Activated effector memory CD4-positive, alpha-beta T cell treated with anti-CD3 and anti-CD28 coated beads, Interleukin-2, amount 50 U/mL, for 16 hours (primary cell): ENCODE results near the gene LRRTM3.

Source experiments
- DNase-seq: peaks from one replicate; pipeline ENCODE4 v3.0.0-alpha.2; 2020

LRRTM3 gene

DNA sequence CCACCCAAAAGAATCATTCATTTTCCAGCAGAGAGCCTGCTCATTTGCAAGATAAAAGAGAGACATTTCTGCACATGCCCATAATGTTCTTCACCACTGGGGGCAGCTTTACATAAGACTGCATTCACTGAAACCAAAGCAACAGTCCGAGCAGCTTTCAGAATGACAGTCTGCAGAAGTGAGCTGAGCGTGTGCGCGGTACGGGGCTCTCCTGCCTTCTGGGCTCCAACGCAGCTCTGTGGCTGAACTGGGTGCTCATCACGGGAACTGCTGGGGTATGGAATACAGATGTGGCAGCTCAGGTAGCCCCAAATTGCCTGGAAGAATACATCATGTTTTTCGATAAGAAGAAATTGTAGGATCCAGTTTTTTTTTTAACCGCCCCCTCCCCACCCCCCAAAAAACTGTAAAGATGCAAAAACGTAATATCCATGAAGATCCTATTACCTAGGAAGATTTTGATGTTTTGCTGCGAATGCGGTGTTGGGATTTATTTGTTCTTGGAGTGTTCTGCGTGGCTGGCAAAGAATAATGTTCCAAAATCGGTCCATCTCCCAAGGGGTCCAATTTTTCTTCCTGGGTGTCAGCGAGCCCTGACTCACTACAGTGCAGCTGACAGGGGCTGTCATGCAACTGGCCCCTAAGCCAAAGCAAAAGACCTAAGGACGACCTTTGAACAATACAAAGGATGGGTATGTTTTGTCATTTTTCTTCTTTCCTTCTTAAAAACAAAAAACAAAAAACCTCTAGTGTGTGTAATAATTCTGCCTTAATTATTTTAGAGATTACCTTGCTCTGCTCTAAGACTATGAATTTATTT is at the start of gene LRRTM3:
TSS of gene LRRTM3 (plus strand) at position 141 of the 820 bp plus-strand sequence.
- DNase-seq: no peak

DNA sequence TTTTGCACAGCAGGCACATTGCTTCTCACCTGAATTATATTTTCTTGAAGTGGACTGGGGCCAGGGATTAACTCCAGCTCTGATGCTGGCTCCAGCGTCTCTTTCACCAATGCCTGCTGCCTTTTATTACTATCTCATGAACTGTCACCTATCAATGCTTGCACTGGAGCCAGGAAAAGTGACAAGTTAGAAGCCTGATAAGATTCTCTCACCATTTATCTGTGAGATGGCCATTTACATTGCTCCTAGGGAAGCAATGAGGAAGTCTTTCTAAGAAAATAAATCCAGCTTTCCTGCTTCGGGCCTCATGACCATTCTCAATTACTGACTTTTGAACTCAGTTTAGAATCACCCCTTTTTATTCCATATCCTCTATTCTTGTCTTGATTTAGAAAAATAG is 48.5 kb upstream of the LRRTM3 start:
- DNase-seq: no peak

DNA sequence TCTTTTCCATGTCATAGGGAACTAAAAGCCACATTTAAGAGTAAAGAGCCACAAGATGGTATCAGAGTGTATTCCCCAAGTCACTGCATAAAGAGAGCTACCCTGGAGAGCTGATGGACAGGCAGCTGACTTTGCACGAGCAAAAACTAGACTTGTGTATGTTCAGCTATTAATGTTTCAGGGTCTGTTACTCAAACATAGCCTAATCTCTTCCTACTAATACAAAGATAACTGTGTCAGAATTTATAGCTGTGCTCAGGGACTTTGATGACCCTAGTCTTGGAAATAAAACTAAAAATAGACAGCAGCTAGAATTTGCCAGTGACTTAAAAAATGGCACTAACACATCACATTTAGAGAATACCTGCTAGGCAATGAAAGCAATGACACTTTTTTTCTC is 45.5 kb upstream of the LRRTM3 start:
- no peak for DNase-seq

DNA sequence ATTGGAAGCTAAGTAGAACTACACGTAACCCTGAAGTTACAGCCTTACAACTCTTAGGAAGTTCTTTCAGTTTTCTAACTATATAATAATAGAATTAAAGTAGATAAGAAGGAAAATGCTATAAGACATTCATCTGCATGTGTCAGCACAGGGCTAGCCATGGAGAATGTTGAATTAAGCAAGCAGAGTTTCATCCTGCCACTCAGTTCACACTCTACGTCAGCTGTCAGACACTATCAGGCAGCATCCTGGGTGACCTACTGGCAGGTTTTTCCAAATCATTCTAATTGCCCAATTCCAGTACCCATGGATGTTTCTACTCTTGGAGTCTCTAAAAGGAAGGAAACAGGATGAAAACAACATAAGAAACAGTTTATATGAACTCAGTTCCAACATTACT is 45.0 kb upstream of the LRRTM3 start:
- no peak for DNase-seq

DNA sequence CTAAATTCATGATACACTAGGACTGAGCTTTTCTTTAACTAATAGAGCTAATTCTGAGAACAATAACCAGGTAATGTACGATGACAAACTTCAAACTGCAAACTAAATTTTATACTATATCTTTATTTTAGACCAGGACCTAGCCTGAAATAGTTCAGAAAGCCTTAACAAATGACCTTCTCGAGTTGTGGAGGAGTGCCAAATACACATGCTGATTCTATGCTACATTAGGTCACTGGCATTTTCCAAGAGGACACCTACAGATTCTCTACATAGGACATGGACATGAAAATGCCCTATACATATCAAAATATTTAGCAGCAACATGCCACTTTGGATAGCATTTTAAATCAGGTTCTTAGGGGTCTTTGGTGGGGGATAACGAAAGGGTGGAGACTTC is 44.0 kb upstream of the LRRTM3 start:
- no peak for DNase-seq

DNA sequence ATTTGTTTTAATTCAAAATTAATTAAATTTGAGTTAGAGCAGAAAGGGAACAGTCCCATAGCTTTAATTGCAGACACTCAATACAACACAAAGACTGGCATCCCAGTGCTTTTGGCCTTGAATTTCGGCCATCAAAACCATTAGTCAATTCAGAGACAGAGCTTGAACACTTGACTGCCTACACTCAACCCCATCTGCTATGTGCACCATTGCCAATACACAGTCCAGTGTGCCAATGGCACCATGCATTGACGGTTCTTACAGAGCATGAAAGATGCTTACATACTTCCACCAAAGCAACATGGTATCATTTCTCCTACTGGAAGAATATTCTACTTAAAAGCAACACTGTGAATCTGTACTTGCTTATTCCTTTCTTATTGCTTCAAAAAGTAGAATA is 43.6 kb upstream of the LRRTM3 start:
- no peak for DNase-seq

DNA sequence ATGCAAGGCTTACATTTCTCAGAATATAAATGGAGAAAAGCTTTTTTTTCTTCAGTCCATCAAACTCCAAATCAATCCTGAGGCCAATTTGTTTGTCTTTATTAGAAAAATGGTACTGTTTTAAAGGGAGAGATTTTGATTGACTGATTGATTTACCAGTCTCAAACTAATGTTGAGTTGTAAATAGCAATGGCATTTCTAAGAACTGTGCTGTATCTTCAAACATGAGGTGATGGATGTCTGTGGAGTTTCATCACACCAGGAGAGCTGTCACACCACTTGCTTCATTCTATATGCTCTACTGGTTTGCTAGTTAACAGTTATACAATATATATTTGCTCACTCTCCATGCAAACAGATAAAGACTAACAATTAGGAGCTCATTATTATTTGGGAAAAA is 39.0 kb upstream of the LRRTM3 start:
- no peak for DNase-seq

DNA sequence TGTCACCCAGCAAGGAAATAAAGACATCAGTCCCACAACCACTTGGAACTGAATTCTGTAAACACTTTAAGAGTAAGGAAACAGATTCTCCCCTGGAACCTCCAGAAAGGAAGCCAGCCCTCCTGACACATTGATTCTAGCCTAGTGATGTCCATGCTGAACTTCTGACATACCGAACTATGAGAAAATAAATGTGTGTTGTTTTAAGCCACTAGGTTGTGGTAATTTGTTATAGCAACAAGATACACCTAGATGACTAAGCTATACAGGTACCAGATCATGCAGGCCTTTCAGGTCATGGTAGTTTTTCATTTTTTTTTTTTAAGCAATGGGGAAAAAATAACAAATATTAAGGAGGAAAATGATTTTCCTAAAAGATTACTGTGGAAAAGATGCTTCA is 37.6 kb upstream of the LRRTM3 start:
- no peak for DNase-seq

DNA sequence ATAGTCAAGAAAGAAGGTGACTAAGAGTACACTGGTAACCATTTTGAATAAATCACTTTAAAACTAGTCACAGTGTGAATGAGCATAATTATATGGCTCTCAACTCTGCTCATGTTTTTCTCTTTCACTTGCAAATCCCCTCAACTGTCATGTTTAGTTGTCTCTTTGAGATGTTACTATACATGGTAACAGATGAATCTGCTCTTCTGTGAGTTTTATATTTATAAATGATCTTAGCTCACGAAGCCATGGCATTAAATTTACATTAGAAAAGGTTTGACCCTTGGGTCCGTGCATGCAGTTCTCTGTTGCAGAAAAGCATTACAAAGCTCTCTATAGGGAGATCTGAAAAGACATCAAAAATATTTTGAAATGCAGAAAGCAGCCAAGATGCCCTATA is 33.0 kb upstream of the LRRTM3 start:
- DNase-seq: no peak

DNA sequence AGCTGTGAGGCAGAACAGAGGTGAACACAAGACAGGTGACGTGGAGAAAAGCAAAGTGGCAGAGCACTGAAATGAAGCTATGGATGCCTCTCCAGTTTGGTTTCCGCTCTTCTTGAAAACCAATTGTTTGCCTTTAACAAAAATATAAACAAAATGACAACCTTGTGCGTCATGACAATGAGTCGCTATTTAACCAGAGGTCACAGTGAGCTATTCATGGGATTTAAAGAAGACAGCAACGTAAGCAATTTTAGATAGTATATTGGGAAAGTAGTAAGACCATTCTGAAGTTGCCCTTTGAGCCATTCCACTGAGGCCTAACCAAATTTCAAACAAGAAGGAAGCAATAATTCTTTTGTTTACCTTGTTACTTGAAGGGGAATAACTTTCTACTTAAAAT is 15.2 kb upstream of the LRRTM3 start:
- DNase-seq: no peak

DNA sequence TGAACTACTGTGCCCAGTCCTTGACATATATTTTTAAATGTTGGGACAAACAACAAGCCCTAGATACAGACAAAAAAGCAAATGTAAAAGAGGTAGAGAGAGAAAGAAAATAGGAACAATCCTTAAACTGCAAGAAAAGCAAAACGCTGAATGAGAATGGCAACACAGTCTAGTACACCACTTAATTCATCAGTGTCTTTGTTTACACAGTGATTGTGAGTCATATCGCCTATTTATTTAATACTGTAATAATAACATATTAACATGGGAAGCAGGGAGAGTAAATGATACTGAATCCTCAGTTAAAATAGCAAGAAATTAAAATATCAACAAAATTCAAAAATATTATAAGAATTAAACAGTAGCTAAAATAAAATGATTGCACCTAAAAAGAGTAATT is 9.8 kb upstream of the LRRTM3 start:
- DNase-seq: no peak

DNA sequence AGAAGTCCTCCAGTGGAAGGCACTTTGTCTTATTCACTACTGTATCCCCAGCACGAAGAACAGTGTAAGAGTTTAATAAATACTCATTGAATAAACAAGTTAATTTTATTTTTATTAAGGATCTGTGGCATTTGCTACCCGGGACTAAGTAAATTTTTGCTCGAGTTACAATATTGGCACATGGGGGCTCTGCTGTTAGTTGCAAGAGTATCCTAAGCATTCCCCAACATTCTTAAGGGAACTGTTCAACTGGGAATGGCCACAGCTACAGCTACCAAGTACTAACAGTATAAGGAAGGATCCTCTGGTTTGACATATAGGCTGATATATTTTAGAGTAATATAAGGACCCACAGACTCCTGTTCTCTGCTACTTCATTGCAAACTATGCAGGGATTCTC is 8.7 kb upstream of the LRRTM3 start:
- no peak for DNase-seq

DNA sequence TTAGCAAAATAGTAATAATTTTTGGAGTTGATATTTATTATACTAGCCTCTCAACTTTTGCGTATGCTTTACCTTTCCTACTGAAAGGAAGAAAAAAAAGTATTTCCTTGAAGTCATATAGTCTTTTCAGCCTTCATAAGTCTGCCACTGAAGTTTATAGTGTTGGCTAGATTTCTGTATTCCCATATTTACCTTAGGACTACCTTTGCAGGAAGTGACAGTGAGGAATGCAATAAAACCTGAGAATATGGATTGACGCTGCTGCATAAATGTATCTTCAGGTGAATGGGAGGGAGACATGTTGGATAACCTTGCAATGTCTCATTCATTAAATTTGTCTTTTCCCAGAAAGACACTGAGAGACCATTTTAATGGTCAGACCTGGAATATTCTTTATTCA is 6.6 kb upstream of the LRRTM3 start:
- DNase-seq: no peak

DNA sequence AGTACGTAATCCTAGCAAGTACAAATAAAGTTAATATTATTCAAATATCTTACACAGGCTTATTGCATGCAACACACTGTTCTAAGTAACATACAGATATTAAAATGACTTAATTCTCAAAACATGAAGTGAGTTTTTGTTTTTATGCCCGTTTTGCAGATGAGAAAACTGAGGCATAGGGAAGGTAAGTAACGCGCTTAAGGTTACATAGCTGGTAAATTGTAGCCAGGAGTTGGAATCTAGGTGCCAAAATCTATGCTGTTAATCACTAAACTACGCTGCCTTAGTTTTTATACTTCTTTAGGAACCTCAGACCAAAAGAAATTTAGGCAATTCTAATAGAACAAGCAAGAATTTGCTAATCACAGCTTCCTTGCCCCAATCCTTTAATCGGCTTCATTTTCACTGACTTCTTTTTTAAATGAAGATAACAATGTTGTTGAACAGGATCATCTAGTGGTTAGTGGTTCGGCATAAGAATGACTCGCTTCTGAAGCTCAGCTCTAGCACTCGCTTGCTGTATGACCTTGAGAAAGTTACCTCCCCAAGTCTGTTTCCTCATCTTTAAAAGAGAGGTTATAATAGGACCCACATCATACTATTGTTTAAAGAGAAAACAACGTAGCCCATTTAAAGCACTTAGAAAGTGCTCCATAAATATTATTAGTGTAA is 1.0 kb upstream of the LRRTM3 start:
- DNase-seq: no peak

DNA sequence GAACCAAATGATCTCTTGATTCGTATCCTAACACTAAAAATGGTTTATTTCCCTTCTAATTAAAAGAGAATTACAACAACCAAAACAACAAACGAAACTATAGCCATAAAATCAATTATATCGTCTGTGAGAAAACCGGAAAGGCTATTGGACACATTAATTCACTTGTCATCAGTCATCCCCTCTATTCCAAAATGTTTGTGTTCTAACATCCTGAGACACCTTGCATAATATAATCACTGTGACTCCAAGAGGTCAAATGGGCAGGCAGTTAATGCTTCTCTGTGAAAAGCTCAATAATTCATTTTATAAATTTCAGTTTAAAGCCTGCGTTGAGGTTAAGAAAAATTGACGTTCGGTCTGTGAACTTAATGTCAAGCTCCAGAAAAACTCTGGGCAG is 463 bp upstream of the LRRTM3 start:
- no peak for DNase-seq

DNA sequence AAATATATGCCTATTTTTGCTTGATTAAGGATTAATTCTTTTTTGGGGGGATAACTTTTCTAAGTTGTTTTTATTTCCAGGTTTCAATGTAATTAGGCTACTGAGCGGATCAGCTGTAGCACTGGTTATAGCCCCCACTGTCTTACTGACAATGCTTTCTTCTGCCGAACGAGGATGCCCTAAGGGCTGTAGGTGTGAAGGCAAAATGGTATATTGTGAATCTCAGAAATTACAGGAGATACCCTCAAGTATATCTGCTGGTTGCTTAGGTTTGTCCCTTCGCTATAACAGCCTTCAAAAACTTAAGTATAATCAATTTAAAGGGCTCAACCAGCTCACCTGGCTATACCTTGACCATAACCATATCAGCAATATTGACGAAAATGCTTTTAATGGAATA is 1.0 kb downstream of the LRRTM3 start:
- DNase-seq: no peak

DNA sequence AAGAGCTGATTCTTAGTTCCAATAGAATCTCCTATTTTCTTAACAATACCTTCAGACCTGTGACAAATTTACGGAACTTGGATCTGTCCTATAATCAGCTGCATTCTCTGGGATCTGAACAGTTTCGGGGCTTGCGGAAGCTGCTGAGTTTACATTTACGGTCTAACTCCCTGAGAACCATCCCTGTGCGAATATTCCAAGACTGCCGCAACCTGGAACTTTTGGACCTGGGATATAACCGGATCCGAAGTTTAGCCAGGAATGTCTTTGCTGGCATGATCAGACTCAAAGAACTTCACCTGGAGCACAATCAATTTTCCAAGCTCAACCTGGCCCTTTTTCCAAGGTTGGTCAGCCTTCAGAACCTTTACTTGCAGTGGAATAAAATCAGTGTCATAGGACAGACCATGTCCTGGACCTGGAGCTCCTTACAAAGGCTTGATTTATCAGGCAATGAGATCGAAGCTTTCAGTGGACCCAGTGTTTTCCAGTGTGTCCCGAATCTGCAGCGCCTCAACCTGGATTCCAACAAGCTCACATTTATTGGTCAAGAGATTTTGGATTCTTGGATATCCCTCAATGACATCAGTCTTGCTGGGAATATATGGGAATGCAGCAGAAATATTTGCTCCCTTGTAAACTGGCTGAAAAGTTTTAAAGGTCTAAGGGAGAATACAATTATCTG is 1.6 kb downstream of the LRRTM3 start:
- no peak for DNase-seq

DNA sequence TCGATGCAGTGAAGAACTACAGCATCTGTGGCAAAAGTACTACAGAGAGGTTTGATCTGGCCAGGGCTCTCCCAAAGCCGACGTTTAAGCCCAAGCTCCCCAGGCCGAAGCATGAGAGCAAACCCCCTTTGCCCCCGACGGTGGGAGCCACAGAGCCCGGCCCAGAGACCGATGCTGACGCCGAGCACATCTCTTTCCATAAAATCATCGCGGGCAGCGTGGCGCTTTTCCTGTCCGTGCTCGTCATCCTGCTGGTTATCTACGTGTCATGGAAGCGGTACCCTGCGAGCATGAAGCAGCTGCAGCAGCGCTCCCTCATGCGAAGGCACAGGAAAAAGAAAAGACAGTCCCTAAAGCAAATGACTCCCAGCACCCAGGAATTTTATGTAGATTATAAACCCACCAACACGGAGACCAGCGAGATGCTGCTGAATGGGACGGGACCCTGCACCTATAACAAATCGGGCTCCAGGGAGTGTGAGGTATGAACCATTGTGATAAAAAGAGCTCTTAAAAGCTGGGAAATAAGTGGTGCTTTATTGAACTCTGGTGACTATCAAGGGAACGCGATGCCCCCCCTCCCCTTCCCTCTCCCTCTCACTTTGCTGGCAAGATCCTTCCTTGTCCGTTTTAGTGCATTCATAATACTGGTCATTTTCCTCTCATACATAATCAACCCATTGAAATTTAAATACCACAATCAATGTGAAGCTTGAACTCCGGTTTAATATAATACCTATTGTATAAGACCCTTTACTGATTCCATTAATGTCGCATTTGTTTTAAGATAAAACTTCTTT is 2.3 kb downstream of the LRRTM3 start:
- DNase-seq: no peak

DNA sequence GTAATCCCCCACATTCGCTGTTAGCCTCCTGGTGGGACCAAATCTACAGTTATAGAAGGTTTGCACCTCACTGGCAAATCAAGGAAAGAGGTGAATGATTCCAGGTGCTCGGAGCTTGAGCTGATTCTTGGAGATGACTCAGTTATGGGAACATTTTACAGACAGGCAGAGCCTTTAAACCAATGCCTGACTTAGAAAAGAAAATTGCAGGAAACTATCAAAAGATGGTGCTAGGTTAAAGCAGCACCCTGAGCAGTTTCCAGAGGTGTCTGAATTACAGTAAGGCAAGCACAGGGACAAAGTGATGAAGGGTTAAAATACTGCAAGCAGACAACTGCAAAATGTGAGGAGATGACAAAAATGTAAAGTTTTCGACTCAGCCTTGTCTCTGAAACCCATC is 2.9 kb downstream of the LRRTM3 start:
- DNase-seq: no peak

DNA sequence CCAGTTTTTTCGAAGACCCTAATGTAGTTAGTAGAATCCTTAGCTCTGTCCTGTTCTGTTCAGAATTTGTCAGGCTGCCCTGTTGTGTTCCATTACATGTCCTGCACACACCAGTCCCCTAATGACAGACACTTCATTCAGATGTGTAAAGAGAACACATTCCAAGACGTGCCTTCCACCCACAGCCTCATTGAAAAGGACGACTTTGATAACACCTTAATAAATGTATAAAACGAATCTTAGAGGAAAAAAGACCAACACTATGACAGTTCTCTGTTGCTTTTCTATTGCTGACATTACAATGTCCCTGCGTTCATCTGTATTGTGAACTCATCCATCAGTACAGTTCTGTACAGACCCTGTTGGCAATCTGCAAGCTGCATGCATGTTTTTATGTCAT is 3.5 kb downstream of the LRRTM3 start:
- no peak for DNase-seq

DNA sequence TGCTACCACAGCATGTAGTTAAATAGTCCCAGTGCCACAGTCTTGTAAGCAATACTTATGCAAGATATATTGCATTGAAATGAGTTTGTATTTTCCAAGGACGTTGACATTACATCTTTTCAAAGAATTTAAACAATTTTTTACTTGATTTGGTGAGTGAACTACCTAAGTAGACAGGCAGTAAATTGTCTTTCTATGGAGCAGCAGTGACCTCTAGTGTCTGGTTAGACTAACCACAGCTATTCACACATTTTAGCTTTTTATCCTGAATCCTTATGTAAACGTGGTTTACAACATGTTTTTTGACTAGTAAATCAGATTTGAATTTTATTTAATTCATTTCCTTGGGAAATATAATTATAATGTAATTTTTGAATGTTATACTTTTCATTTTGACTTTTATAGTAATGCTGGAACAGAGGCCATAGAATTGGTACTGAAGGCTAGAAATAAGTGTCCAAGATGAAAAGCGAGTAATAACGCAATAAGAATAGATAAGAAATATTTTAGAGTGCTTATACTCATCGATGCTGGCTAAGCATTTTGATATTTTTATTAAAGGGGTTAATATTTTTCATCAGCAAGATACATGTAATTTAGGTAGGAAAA is 5.6 kb downstream of the LRRTM3 start:
- no peak for DNase-seq

DNA sequence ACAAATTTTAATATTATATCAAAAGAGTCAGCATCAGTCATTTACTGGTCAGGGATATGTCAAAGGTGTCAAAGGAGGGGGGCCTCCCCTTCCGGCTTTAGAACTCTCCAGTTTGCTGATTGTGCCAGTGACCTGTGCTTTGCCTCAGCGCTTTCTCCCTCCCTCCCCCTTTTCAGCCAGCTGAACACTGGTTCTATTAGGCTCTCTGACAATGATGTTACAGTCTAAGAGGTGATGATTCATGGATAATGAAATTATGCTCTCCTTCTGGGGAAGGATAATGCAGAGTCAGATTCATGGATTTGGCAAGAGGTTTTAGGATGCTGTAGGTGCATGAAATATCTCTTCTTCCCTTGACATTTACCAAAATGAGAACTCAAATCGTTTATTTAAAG is 6.1 kb downstream of the LRRTM3 start:
- DNase-seq: no peak

DNA sequence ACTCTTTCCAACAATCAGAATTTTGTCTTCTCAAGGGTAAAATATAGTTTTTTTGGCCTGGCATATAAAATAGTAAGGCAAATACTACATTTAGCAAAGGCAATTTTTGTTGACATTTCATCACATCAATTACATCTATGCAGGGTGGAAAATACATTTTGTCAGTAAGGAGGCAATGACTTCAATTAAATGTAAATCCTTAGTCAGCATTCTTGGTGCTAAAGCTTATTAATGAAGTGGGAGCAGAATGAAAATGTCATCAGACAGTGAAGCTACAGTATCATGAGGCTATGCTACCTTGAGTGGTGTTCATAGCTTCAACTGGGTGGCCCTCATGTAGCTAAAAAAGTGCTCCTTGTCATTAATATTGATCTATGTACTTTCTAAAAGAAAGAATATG is 8.9 kb downstream of the LRRTM3 start:
- no peak for DNase-seq
